GM12874 (cell line): ENCODE measurements around the gene HTR6.

Experiments
- CTCF ChIP-seq: IDR thresholded peaks from 2 replicates; pipeline ENCODE4 v1.5.1; 2011; ENCODE audit warnings: low read depth, mild to moderate bottlenecking, control low read depth, low read length, moderate library complexity; ENCODE audit not compliant: insufficient read depth

The HTR6 gene

GRCh38 chr1:19664453-19665185 lies at the start of gene HTR6:
Gene HTR6, plus strand, starts transcription at chr1:19664875. Its CDS starts 879 bp downstream, at chr1:19665754.
- TF ChIP-seq CTCF, result no peak

- TF ChIP-seq CTCF, result no peak
Measured at GRCh38 chr1:19615438-19615837, 49.2 kb upstream of the HTR6 start.

- no peak for TF ChIP-seq CTCF
Measured at GRCh38 chr1:19616489-19616888, 48.2 kb upstream of the HTR6 start.

GRCh38 chr1:19617376-19617775 lies 47.3 kb upstream of the HTR6 start:
- no peak for TF ChIP-seq CTCF

- TF ChIP-seq CTCF, result no peak
Measured at GRCh38 chr1:19618428-19618827, 46.2 kb upstream of the HTR6 start.

GRCh38 chr1:19619697-19620384 lies 44.8 kb upstream of the HTR6 start:
- TF ChIP-seq CTCF, result no peak

GRCh38 chr1:19620786-19621185 lies 43.9 kb upstream of the HTR6 start:
- no peak for TF ChIP-seq CTCF
